Cardiac fibroblast (primary cell): ENCODE measurements around the gene SDK1.

ENCODE experiments used
- DNase-seq, 2 donors: peaks; one replicate each; pipeline versions ENCODE4 v3.0.0 to v3.0.0-alpha.2; 2010; ENCODE audit warnings: low read depth in 2 of 2
- H3K4me3 ChIP-seq, 2 donors: replicated peaks in 1 of 2; 1 replicate in 1 of 2; 2 replicates in 1 of 2; pipeline ENCODE4 v1.5.1; 2011; ENCODE audit warnings: low read depth in 2 of 2, low read length in 2 of 2, mild to moderate bottlenecking in 2 of 2, moderate library complexity in 1 of 2
- TF ChIP-seq, protein P1 (sequence below): IDR thresholded peaks from one replicate; pipeline ENCODE4 v1.5.1; 2011; ENCODE audit warnings: low read depth, mild to moderate bottlenecking, low read length, inconsistent platforms

Gene SDK1

DNA sequence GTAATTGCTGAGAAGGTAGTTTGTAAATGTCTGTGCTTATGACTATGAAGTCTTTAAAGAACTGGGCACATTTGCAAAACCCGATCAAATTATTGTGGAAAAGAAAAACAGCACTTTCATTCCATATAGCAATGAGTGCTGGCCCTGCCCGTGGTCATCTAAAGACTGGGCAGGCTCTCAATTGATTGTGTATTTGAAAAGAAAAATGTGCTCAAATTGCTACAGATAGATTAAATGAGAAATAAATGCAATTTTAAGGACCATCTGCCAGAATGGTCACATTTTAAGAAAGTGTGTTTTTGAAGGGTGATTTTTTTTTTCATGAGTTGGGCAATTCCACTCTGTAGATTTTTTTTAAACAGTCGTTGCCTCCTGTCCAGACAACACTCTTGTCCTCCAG is 672.2 kb downstream of the SDK1 start:
- H3K4me3 ChIP-seq, result no peak overlapping the region
- TF ChIP-seq, protein P1, sequence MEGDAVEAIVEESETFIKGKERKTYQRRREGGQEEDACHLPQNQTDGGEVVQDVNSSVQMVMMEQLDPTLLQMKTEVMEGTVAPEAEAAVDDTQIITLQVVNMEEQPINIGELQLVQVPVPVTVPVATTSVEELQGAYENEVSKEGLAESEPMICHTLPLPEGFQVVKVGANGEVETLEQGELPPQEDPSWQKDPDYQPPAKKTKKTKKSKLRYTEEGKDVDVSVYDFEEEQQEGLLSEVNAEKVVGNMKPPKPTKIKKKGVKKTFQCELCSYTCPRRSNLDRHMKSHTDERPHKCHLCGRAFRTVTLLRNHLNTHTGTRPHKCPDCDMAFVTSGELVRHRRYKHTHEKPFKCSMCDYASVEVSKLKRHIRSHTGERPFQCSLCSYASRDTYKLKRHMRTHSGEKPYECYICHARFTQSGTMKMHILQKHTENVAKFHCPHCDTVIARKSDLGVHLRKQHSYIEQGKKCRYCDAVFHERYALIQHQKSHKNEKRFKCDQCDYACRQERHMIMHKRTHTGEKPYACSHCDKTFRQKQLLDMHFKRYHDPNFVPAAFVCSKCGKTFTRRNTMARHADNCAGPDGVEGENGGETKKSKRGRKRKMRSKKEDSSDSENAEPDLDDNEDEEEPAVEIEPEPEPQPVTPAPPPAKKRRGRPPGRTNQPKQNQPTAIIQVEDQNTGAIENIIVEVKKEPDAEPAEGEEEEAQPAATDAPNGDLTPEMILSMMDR, result no peak
- DNase-seq, result no peak

DNA sequence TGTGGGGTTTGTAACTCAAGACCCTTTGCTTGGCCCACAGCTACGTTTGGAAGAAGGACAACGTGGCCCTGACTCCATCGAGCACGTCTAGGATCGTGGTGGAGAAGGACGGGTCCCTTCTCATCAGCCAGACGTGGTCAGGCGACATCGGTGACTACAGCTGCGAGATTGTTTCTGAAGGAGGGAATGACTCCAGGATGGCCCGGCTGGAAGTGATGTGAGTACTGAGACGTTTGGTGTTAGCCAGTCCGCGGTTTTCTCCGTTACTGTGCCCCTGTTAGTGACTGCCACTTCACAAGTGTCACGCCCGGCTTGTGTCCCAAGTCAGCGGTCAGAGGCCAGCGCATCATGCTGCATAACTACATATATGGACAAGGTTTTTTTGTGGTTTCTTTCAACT is 673.3 kb downstream of the SDK1 start:
- TF ChIP-seq, protein P1, result no peak
- H3K4me3 ChIP-seq, result no peak overlapping the region
- DNase-seq, result no peak

DNA sequence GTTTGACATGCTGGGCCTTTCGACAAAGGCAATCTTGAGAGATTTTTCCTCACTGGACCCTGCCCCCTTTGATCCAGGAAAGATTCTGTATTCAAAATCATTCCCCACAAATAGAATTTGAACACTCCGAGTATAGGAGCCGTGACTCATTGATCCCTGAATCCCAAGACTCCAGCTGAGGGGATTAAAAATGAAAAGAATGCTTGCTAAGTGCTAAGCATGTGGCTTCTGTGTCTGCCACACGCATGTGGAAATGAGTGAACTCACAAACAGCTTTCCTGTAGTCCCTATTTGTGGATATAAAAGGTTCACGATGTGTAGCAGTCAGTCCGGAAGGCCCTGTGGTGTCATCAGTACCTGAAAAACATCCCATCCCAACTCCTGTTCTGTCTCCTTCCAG is 674.3 kb downstream of the SDK1 start:
- TF ChIP-seq, protein P1, result no peak
- no peak for DNase-seq
- H3K4me3 ChIP-seq, result no peak overlapping the region

DNA sequence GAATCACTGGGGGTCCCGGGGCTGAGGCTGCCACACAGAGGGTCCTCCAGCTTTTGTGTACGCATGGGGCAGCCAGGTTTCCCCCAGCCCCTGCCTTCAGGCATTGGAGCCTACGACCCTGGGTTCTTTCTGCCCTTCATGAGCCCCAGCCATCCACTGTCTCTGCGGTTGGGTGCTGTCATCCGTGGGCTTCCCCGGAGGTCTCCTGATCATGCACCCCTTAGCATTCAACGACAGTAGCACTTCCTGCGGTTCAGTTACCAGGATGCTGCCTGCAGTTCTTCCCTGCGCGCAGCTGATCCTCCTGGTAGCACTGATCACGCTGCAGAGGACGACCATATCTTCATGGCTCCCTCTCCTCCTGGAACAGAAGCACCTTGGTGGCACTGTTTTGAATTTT is 676.3 kb downstream of the SDK1 start:
- H3K4me3 ChIP-seq, result no peak overlapping the region
- DNase-seq, result no peak
- TF ChIP-seq, protein P1, result no peak

DNA sequence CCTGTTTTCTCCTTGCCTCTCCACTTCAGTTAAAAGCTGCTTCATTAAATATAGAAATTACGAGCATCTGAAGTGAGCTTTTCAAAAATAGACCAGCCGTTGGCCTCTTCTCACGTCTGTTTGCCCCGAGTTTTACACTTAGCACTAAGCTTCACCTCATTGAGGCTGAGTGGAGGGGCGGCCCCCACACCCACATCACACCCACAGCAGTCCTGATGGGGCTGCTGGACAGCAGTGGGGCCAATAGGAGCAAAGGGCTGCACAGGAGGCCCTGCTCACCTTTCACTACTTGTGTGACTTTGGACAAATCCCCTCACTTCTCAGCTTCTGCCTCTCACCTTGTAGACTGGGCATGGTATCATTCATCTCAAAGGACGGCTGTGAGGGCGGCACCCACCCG is 677.8 kb downstream of the SDK1 start:
- H3K4me3 ChIP-seq, result no peak overlapping the region
- TF ChIP-seq, protein P1, result no peak
- DNase-seq, result no peak

DNA sequence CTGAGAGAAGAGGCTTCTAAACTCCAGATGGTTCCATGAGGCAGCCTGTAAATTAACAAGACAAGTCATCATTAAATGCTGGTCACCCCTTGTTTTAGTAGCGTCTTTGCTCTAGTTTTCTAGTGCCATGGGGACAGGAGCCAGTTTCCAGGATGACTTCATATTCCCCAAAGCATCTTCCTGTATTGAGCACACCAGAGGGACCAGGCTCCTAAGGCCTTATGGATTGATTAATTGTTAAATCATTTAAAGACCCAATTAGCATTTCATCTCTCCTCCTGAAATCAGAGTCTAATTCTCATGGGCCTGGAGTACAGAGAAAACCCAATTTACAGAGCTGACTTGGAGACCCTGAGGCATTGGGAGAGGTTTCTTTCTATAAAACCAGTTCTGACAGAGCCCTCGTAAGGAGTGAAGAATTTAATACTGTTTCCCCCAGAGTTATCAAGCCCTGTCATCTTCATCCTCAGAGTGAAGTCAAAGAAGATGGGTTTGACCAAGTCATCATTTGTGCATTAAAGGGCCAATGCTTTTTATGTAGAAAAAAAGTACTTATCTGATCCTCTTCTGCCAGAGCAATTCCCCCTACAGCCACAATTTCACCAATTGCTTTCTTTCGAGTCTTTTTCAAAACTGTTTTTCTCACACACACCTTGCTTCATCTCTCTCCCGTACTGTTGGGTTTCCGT is 678.7 kb downstream of the SDK1 start:
- TF ChIP-seq, protein P1, result no peak
- DNase-seq, result no peak
- no peak overlapping the region for H3K4me3 ChIP-seq

DNA sequence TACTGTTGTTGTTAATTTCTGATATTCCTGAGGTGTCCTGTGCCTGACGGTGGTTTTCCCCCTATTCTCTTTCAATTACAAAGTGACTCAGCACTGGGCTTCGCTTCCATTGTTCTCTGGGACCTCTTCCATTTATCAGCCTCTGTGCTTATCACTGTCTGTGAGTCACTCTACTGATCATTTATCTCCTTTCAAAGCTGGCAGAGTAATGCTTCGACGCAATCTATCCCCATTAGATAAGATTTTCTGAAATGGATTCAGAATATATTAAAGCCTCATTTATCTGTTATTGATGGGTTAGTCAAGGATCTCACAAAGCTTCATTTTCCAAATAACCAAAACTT is 679.2 kb downstream of the SDK1 start:
- no peak overlapping the region for H3K4me3 ChIP-seq
- DNase-seq, result peak in 1 of 2 donors; percentile 19
- TF ChIP-seq, protein P1, result no peak
